GM19328 (cell line): ENCODE results near the gene GREM1.

Experiments used
- ATAC-seq: cut with Tn5 transposase; IDR thresholded peaks from one replicate; pipeline ENCODE4 v1.9.1; 2021; ENCODE audit warnings: mild to moderate bottlenecking, moderate library complexity; ENCODE audit not compliant: unreplicated experiment

Gene GREM1

GRCh38 chr15:32775103-32775502 lies 57.3 kb downstream of the GREM1 start:
- no peak for ATAC-seq

- no peak for ATAC-seq
Observed at GRCh38 chr15:32778391-32779176, 60.8 kb downstream of the GREM1 start.

DNA sequence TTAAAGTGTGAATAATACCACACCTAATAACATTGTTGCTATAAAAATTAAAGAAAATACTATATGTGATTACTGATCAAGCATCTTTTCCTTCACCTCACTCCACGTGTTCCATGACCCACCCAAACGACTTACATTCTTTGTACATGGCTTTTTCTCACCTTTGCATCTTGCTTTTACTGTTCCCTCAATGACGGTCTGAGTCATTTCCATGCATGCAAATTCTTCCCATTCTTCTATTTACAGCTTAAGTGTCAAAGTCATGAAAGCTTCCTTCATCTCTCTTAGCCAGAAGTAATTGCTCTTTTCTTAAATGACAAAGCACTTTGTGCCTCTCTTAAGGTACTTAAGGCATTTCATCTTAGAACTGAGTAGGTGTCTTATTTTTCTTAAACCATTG lies 64.0 kb downstream of the GREM1 start:
- ATAC-seq, result no peak

DNA sequence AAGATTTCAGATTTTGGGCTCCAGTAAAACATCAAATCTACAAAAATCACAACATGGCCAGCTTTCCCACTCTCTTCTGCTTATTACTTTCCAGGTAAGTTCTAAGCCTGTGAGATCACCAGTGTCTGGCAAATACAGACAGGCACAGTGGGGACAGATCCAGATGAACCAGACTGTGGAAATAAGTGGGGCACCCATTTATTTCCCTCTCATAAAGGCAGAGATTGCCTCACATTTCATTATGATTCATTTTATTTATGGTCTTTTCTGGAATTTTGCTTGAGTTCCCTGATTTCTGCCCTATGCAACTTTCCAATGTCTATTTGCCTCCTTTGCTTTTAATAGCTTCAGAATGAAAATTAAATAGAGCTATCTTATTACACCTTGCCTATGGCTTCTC lies 66.8 kb downstream of the GREM1 start:
- ATAC-seq, result no peak

GRCh38 chr15:32786906-32787305 lies 69.1 kb downstream of the GREM1 start:
- no peak for ATAC-seq

- no peak for ATAC-seq
Observed at GRCh38 chr15:32787949-32788348, 70.1 kb downstream of the GREM1 start.

DNA sequence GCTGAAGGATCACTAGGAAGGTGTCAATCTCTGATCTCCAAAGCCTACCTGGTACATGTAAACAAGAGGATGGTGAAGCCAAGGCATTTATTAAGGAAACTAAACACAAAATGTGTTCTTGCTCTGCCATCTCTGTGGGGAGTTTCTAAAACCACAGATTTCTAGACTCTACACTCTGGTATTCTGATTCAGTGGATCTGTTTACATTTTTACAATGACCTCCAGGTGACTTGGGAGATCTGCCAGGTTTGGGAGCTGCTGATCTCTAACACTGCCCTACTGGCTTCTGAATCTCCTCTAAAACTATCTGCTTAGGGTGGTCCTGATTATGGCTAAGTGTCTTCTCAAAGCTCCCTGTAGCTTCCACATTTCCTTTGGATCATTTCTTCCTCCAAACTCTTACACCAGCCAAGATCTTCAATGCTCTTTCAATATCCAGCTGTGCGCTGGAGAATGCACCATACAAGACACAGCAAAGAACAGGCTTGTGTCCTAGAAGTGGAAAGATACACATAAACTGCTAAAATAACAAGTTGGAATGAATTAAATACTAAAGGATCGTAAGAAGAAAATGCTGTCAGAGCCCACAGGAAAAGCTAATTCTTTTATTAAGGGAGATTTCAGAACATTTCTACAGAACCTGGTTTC lies 72.7 kb downstream of the GREM1 start:
- ATAC-seq, result no peak

- no peak for ATAC-seq
Observed at GRCh38 chr15:32792436-32792835, 74.6 kb downstream of the GREM1 start.
